Motor neuron (in vitro differentiated cells): ENCODE results near the gene AK9. TPM values are rescaled to one million over a fixed set of nuclear protein-coding genes. Genes with fewer than 3 reads are reported as not detected.

Experiments
- ATAC-seq, 8 experiments: fragments of 200-7000 bp; cut with Tn5 transposase; replicated peaks in 6 of 8; 2 replicates each; pipeline ENCODE4 v1.8.0; 2021; ENCODE audit warnings: mild to moderate bottlenecking in 8 of 8, moderate library complexity in 8 of 8
- H3K27ac ChIP-seq, 2 donors: fragments of 250-450 bp; sonication (Bioruptor Pico); 2 replicates each; pipeline ENCODE4 v1.9.0; 2021; ENCODE audit warnings: antibody characterized with exemption in 2 of 2, mild to moderate bottlenecking in 2 of 2, moderate library complexity in 1 of 2
- H3K4me1 ChIP-seq, 2 donors: fragments of 250-450 bp; sonication (Bioruptor Pico); replicated peaks in 1 of 2; 2 replicates each; pipeline ENCODE4 v1.6.1; 2021; ENCODE audit warnings: antibody characterized with exemption in 2 of 2, mild to moderate bottlenecking in 2 of 2, moderate library complexity in 1 of 2
- H3K4me3 ChIP-seq, 5 donors: fragments of 250-450 bp; sonication (Bioruptor Pico); 2 replicates each; pipeline ENCODE4 v1.9.0; 2021; ENCODE audit warnings: antibody characterized with exemption in 5 of 5, mild to moderate bottlenecking in 5 of 5, moderate library complexity in 4 of 5
- WGBS, 10 experiments: fragments of 450-650 bp; shearing (Covaris generic); methylation state at CpG; one replicate each; pipeline ENCODE4 v1.0.0; 2022; 5-methylcytosine and 5-hydroxymethylcytosine counted together
- in situ Hi-C, 9 experiments: fragments of 400-800 bp; cut with MboI; loops; one replicate each; pipeline ENCODE4 v1.15.0; 2021; ENCODE audit warnings: low sequenced_read_pairs in 9 of 9, low pct_unique_long_range_greater_than_20kb in 2 of 9; ENCODE audit not compliant: unreplicated experiment in 9 of 9
- total RNA-seq, 8 experiments: library from RNA; unstranded; fragments of 300-600 nt; gene quantifications; 2 replicates each; pipeline versions ENCODE4 v1.2.3 to v1.2.4, GENCODE V29; 2022

Gene AK9
- total RNA-seq, 8 experiments from 2014 or later = 7.0 to 18.1 (median 13.3) TPM

GRCh38 chr6:109655761-109656262, 35.2 kb downstream of the AK9 start:
- Histone ChIP-seq H3K4me1 (no peaks in the 10 kb centered on the region), H3K27ac (no peak overlapping the region), H3K4me3 (no peak overlapping the region)
- in situ Hi-C loops = no loop called here
- WGBS, 10 experiments = 72 to 100% (median 82%) methylated on average over 2 to 6 of the region's 6 CpGs
- peak in 3 of 8 experiments; percentile 52 to 74 (median 60) for ATAC-seq

GRCh38 chr6:109653264-109653663, 37.7 kb downstream of the AK9 start:
- H3K4me3 ChIP-seq = no peak overlapping the region
- in situ Hi-C loops = no loop called here
- H3K4me1 ChIP-seq = no peaks in the 10 kb centered on the region
- ATAC-seq = no peak
- no peak overlapping the region for H3K27ac ChIP-seq
- 47 to 88% (median 79%) methylated on average over 2 to 5 of the region's 5 CpGs; no CpG with 5 or more reads in 1 of the 10 experiments for WGBS, 10 experiments

- H3K4me3 ChIP-seq = no peak overlapping the region
- WGBS, 10 experiments = 44 to 100% (median 72%) methylated on average over 1 to 2 of the region's 2 CpGs
- in situ Hi-C loops = no loop called here
- no peak for ATAC-seq
- H3K27ac ChIP-seq = no peak overlapping the region
- no peaks in the 10 kb centered on the region for H3K4me1 ChIP-seq
Observed at GRCh38 chr6:109644131-109644530, 46.9 kb downstream of the AK9 start.

GRCh38 chr6:109632405-109632804, 58.6 kb downstream of the AK9 start:
- Histone ChIP-seq H3K27ac (no peak overlapping the region), H3K4me1 (no peaks in the 10 kb centered on the region), H3K4me3 (no peak overlapping the region)
- 40 to 100% (median 93%) methylated on average over 1 of the region's 1 CpG; no CpG with 5 or more reads in 3 of the 10 experiments for WGBS, 10 experiments
- in situ Hi-C loops = no loop called here
- ATAC-seq = no peak

- H3K4me3 ChIP-seq = no peak overlapping the region
- no peak overlapping the region for H3K27ac ChIP-seq
- no peak for ATAC-seq
- in situ Hi-C loops = no loop called here
- 67 to 100% (median 100%) methylated on average over 1 of the region's 1 CpG; no CpG with 5 or more reads in 1 of the 10 experiments for WGBS, 10 experiments
- H3K4me1 ChIP-seq = no peaks in the 10 kb centered on the region
Observed at GRCh38 chr6:109631403-109631802, 59.6 kb downstream of the AK9 start.

- H3K4me1 ChIP-seq = no peaks in the 10 kb centered on the region
- in situ Hi-C loops = no loop called here
Observed at GRCh38 chr6:109628158-109629000, 62.6 kb downstream of the AK9 start.

GRCh38 chr6:109626311-109626710, 64.7 kb downstream of the AK9 start:
- in situ Hi-C loops = no loop called here
- Histone ChIP-seq H3K4me1 (no peaks in the 10 kb centered on the region), H3K27ac (no peak overlapping the region), H3K4me3 (no peak overlapping the region)
- 42 to 100% (median 79%) methylated on average over 1 to 2 of the region's 2 CpGs for WGBS, 10 experiments
- ATAC-seq = no peak

More at GRCh38 chr6:109628158-109629000, 62.6 kb downstream of the AK9 start:
- WGBS, 10 experiments = 49 to 96% (median 80%) methylated on average over 2 to 4 of the region's 4 CpGs; no CpG with 5 or more reads in 1 of the 10 experiments
- Histone ChIP-seq H3K4me3 (no peak overlapping the region), H3K27ac (no peak overlapping the region)
- no peak for ATAC-seq

- Histone ChIP-seq H3K4me1 (no peaks in the 10 kb centered on the region), H3K4me3 (no peak overlapping the region), H3K27ac (no peak overlapping the region)
- no peak for ATAC-seq
- 0 to 95% (median 79%) methylated on average over 1 to 7 of the region's 7 CpGs; no CpG with 5 or more reads in 1 of the 10 experiments for WGBS, 10 experiments
- in situ Hi-C loops = no loop called here
Observed at GRCh38 chr6:109625199-109625598, 65.8 kb downstream of the AK9 start.

GRCh38 chr6:109623288-109623687, 67.7 kb downstream of the AK9 start:
- no peak for ATAC-seq
- in situ Hi-C loops = no loop called here
- 0 to 92% (median 64%) methylated on average over 1 to 3 of the region's 3 CpGs; no CpG with 5 or more reads in 1 of the 10 experiments for WGBS, 10 experiments

GRCh38 chr6:109612268-109612667, 78.7 kb downstream of the AK9 start:
- in situ Hi-C loops = no loop called here
- 0 to 33% (median 11%) methylated on average over 1 of the region's 1 CpG; no CpG with 5 or more reads in 5 of the 10 experiments for WGBS, 10 experiments
- H3K27ac ChIP-seq = no peak overlapping the region
- H3K4me1 ChIP-seq = no peaks in the 10 kb centered on the region
- no peak overlapping the region for H3K4me3 ChIP-seq
- ATAC-seq = no peak

More at GRCh38 chr6:109623288-109623687, 67.7 kb downstream of the AK9 start:
- H3K4me1 ChIP-seq = no peaks in the 10 kb centered on the region
- H3K4me3 ChIP-seq = no peak overlapping the region
- no peak overlapping the region for H3K27ac ChIP-seq

- 83 to 100% methylated on average over 1 of the region's 1 CpG; no CpG with 5 or more reads in 8 of the 10 experiments for WGBS, 10 experiments
- Histone ChIP-seq H3K4me1 (no peaks in the 10 kb centered on the region), H3K27ac (no peak overlapping the region), H3K4me3 (no peak overlapping the region)
- in situ Hi-C loops = no loop called here
- no peak for ATAC-seq
Observed at GRCh38 chr6:109611502-109611901, 79.5 kb downstream of the AK9 start.

GRCh38 chr6:109610590-109610989, 80.4 kb downstream of the AK9 start:
- WGBS, 10 experiments = 18 to 100% (median 89%) methylated on average over 1 to 2 of the region's 2 CpGs
- no peaks in the 10 kb centered on the region for H3K4me1 ChIP-seq
- peak in 1 of 8 experiments; percentile 66 for ATAC-seq
- no peak overlapping the region for H3K27ac ChIP-seq
- H3K4me3 ChIP-seq = no peak overlapping the region
- in situ Hi-C loops = no loop called here

- ATAC-seq = no peak
- in situ Hi-C loops = no loop called here
- H3K4me3 ChIP-seq = no peak overlapping the region
- no peaks in the 10 kb centered on the region for H3K4me1 ChIP-seq
- H3K27ac ChIP-seq = no peak overlapping the region
- 40 to 90% (median 83%) methylated on average over 1 of the region's 1 CpG; no CpG with 5 or more reads in 3 of the 10 experiments for WGBS, 10 experiments
Observed at GRCh38 chr6:109609737-109610136, 81.3 kb downstream of the AK9 start.
